Loucy (cell line): ENCODE data around the gene ZNF417.

Experiments used
- H2AFZ ChIP-seq: fragments of 200-600 bp; sonication (generic); 2 replicates; pipeline ENCODE4 v1.6.0; 2016; ENCODE audit warnings: antibody characterized with exemption, mild to moderate bottlenecking, low read length, moderate library complexity
- H3F3A ChIP-seq: fragments of 200-600 bp; 2 replicates; pipeline ENCODE4 v1.6.0; 2016; ENCODE audit warnings: antibody characterized with exemption, low read depth, mild to moderate bottlenecking
- H3K27me3 ChIP-seq: fragments of 200-600 bp; sonication (generic); 2 replicates; pipeline ENCODE4 v1.6.1; 2014; ENCODE audit warnings: low read length, mild to moderate bottlenecking; ENCODE audit not compliant: insufficient read depth, poor library complexity, severe bottlenecking
- H3K36me3 ChIP-seq: fragments of 200-600 bp; sonication (generic); 2 replicates; pipeline ENCODE4 v1.6.1; 2016; ENCODE audit warnings: low read length; ENCODE audit not compliant: insufficient read depth
- H3K4me1 ChIP-seq: fragments of 200-600 bp; sonication (generic); 2 replicates; pipeline ENCODE4 v1.5.1; 2014; ENCODE audit warnings: low read length, mild to moderate bottlenecking; ENCODE audit not compliant: insufficient read depth, poor library complexity, severe bottlenecking
- H3K4me2 ChIP-seq: fragments of 200-600 bp; sonication (generic); 2 replicates; pipeline ENCODE4 v1.6.0; 2014; ENCODE audit warnings: antibody characterized with exemption, low read length, low read depth, mild to moderate bottlenecking; ENCODE audit not compliant: poor library complexity, severe bottlenecking
- H3K4me3 ChIP-seq: fragments of 200-600 bp; sonication (generic); 2 replicates; pipeline ENCODE4 v1.5.1; 2014; ENCODE audit warnings: low read length, mild to moderate bottlenecking, mixed read lengths; ENCODE audit not compliant: poor library complexity, severe bottlenecking
- H3K79me2 ChIP-seq: fragments of 200-600 bp; sonication (generic); 2 replicates; pipeline ENCODE4 v1.6.1; 2014; ENCODE audit warnings: low read length; ENCODE audit not compliant: insufficient read depth
- H3K9ac ChIP-seq: fragments of 200-600 bp; sonication (generic); 2 replicates; pipeline ENCODE4 v1.6.0; 2014; ENCODE audit warnings: mild to moderate bottlenecking, low read depth, low read length, moderate library complexity; ENCODE audit not compliant: poor library complexity, severe bottlenecking
- H3K9me2 ChIP-seq: fragments of 200-600 bp; sonication (generic); replicated peaks from 2 replicates; pipeline ENCODE4 v1.6.1; 2016; ENCODE audit warnings: low read depth, low read length, mixed read lengths
- H3K9me3 ChIP-seq: fragments of 200-600 bp; sonication (generic); 2 replicates; pipeline ENCODE4 v1.6.1; 2014; ENCODE audit warnings: mild to moderate bottlenecking, antibody characterized with exemption, low read length, low read depth; ENCODE audit not compliant: insufficient read depth
- H4K20me1 ChIP-seq: fragments of 200-600 bp; sonication (generic); 2 replicates; pipeline ENCODE4 v1.6.0; 2014; ENCODE audit warnings: antibody characterized with exemption, low read length, mild to moderate bottlenecking; ENCODE audit not compliant: insufficient read depth, poor library complexity, severe bottlenecking
- CTCF ChIP-seq: fragments of 200-600 bp; sonication (generic); conservative IDR thresholded peaks from 2 replicates; pipeline ENCODE4 v1.5.1; 2014; ENCODE audit warnings: mild to moderate bottlenecking, antibody characterized with exemption, low read length
- EZH2phosphoT487 ChIP-seq: fragments of 200-600 bp; IDR thresholded peaks from 2 replicates; pipeline ENCODE4 v1.6.1; 2018; ENCODE audit warnings: antibody characterized with exemption, mild to moderate bottlenecking, moderate library complexity, borderline replicate concordance

The ZNF417 gene

GRCh38 chr19:57954996-57955395, 38.6 kb upstream of the ZNF417 start:
- no peak overlapping the region for H2AFZ ChIP-seq
- peaks cover 21% of the 10 kb centered on the region; the same call in 1 of the 2 replicates for H3K9me3 ChIP-seq
- no peaks in the 10 kb centered on the region for H3K27me3 ChIP-seq
- H3K4me3 ChIP-seq = no peak overlapping the region
- H3K4me1 ChIP-seq = no peaks in the 10 kb centered on the region
- H4K20me1 ChIP-seq = no peaks in the 10 kb centered on the region
- H3K79me2 ChIP-seq = no peaks in the 10 kb centered on the region
- no peaks in the 10 kb centered on the region for H3F3A ChIP-seq
- H3K36me3 ChIP-seq = no peaks in the 10 kb centered on the region
- no peak overlapping the region for H3K4me2 ChIP-seq
- TF ChIP-seq EZH2phosphoT487 = no peak
- TF ChIP-seq CTCF = no peak
- no peaks in the 10 kb centered on the region for H3K9me2 ChIP-seq
- H3K9ac ChIP-seq = no peak overlapping the region

- Histone ChIP-seq H3K4me1 (peaks cover 17% of the 10 kb centered on the region), H3K9me2 (no peaks in the 10 kb centered on the region), H3K36me3 (no peaks in the 10 kb centered on the region), H3K4me2 (no peak overlapping the region), H4K20me1 (peaks cover 23% of the 10 kb centered on the region), H3K9me3 (peaks cover 12% of the 10 kb centered on the region; the same call in 1 of the 2 replicates), H2AFZ (no peak overlapping the region), H3K4me3 (no peak overlapping the region), H3K79me2 (peaks cover 28% of the 10 kb centered on the region), H3K9ac (no peak overlapping the region), H3K27me3 (peaks cover 5% of the 10 kb centered on the region), H3F3A (no peaks in the 10 kb centered on the region)
- TF ChIP-seq CTCF = no peak
- no peak for TF ChIP-seq EZH2phosphoT487
These were observed 33.3 kb upstream of the ZNF417 start for GRCh38 chr19:57949702-57950101.

DNA sequence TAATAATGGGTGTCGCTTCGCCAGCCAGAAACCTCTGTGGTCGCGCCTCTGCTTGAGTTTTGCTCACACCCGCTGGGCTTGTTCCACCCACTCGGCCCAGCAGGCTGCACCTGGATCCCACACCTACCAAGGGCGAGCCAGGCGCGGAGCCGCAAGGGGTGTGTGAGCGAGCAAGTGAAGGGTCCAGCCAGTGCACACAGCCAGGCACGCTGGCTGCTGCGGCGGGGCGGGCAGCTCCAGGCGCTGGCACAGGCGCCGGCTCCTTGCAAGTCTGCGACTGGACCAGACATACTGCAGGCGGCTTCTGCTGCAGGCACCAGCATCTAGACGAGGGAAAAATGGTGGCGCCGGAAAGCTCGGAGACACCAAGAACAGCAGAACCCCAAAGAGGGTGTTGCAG, 32.9 kb upstream of the ZNF417 start:
- Histone ChIP-seq H3K9ac (no peak overlapping the region), H2AFZ (no peak overlapping the region), H3K4me3 (no peak overlapping the region), H4K20me1 (peaks cover 23% of the 10 kb centered on the region), H3K36me3 (no peaks in the 10 kb centered on the region), H3K27me3 (peaks cover 5% of the 10 kb centered on the region), H3K9me2 (no peaks in the 10 kb centered on the region), H3K4me1 (peaks cover 17% of the 10 kb centered on the region), H3K9me3 (peaks cover 12% of the 10 kb centered on the region; the same call in 1 of the 2 replicates), H3K4me2 (no peak overlapping the region), H3F3A (no peaks in the 10 kb centered on the region), H3K79me2 (peaks cover 32% of the 10 kb centered on the region)
- TF ChIP-seq EZH2phosphoT487 (no peak), CTCF (no peak)
